GM12873 (cell line): Measurements from ENCODE around the gene SQOR.

Experiments
- TF ChIP-seq, protein P1 (sequence below): IDR thresholded peaks from 2 replicates; pipeline ENCODE4 v1.5.1; 2012; ENCODE audit warnings: low read depth, mild to moderate bottlenecking, moderate library complexity, low read length, control low read depth; ENCODE audit not compliant: insufficient read depth; ENCODE audit errors: missing control alignments

Gene SQOR

DNA sequence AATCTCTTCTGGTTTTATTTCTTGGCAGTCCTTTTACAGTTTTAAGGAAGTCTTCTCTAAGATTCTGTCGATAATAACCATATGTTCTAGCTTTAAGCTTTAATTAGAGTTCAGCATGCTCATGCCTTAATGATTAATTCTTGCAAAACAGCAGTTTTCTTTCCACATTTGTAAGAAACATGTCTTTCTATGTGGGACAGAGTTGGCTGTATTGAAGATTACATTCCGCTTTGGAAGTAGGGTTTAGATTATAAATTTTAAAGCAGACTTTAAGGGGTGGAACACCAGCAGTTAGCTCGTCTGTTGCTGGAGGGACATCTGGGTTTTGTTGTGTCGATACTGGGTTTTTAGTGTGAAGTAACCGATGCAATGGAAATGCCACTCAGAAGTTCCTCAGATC lies 35.3 kb downstream of the SQOR start:
- TF ChIP-seq, protein P1, sequence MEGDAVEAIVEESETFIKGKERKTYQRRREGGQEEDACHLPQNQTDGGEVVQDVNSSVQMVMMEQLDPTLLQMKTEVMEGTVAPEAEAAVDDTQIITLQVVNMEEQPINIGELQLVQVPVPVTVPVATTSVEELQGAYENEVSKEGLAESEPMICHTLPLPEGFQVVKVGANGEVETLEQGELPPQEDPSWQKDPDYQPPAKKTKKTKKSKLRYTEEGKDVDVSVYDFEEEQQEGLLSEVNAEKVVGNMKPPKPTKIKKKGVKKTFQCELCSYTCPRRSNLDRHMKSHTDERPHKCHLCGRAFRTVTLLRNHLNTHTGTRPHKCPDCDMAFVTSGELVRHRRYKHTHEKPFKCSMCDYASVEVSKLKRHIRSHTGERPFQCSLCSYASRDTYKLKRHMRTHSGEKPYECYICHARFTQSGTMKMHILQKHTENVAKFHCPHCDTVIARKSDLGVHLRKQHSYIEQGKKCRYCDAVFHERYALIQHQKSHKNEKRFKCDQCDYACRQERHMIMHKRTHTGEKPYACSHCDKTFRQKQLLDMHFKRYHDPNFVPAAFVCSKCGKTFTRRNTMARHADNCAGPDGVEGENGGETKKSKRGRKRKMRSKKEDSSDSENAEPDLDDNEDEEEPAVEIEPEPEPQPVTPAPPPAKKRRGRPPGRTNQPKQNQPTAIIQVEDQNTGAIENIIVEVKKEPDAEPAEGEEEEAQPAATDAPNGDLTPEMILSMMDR: no peak

GRCh38 chr15:45670511-45670910 lies 35.7 kb downstream of the SQOR start:
- TF ChIP-seq, protein P1: no peak

- TF ChIP-seq, protein P1: no peak
Measured at GRCh38 chr15:45674677-45675076, 39.8 kb downstream of the SQOR start.

DNA sequence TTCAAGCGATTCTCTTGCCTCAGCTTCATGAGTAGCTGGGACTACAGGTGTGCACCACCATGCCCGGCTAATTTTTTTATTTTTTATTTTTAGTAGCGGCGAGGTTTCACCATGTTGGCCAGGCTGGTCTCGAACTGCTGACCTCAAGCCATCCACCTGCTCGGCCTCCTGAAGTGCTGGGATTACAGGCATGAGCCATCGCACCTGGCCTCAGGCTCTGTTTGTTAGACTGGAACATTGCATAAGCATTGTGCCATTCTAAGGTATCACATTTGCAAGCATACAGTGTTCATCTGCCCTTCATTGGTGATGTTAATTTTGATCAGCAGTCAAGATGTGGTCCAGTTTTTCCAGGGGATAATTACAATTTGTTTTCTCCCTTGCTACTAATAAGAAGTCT lies 43.0 kb downstream of the SQOR start:
- TF ChIP-seq, protein P1: no peak

DNA sequence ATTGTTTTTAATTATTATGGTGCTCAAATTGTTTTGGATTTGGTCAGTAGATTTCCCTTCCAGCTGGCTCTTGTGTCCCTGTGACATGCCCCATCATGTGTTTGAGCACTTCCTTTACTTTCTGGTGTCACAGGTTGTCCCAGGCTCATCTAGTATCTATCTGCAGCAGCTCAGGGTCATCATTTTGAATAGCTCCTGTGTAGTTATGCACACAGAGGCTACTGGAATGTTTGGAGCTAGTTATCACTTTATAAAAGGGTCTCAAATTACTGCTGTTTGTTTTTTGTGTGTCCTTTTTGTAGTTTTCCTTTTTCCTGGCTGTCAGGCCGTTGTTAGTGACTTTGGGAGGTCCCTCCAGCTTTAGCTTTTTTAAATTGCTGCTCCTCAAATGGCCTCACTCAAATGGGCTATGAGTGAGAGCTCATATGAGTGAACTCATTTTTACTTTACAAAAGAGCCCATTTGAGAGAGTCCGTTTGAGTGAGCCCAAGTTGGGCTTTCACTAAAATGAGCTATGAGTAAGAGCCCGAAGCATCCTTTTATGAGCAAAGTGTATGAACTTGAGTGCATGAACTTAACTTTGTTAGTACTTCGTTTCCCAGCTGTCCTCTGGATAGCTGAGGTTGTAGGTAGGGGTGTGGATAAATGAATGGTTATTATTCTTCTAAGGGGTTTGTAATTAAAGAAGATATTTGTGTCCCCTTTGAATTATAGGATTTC lies 43.8 kb downstream of the SQOR start:
- TF ChIP-seq, protein P1: no peak

DNA sequence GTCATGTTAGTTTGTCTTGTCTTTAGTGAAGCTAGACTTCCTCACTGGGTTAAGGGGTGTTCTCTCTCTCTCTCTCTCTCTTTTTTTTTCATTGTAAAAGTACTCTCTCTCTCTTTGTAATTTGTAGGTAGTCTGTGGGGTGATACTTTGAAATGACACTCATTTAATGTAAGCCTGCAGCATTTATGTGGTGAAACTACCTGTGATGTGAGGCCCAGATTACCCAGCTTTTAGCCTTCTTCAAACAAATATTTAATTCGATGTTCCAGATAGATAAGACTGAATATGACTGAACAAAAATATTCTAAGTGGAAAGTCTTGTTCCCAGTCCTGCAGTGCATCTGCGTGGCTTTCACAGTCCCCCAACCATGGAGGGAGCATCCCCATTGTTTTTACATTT lies 49.7 kb downstream of the SQOR start:
- TF ChIP-seq, protein P1: no peak

GRCh38 chr15:45689616-45690015 lies 54.8 kb downstream of the SQOR start:
- TF ChIP-seq, protein P1: no peak
